Activated CD8-positive, alpha-beta memory T cell treated with anti-CD3 and anti-CD28 coated beads, Interleukin-2, amount 10 ng/mL, durations not matched to agents 7 days and 5 days (primary cell): ENCODE data around the gene TYRP1. TPM values are rescaled to one million over a fixed set of nuclear protein-coding genes. Genes with fewer than 3 reads are reported as not detected.

Experiments used
- ATAC-seq: fragments of 150-1000 bp; cut with Tn5 transposase; one replicate; pipeline ENCODE4 v1.10.0; 2021; ENCODE audit warnings: moderate library complexity
- CTCF ChIA-PET: fragments of 350-600 bp; sonication (Branson Sonifier 250); formaldehyde crosslinking; loops from one replicate; lab custom pipeline; 2021; ENCODE audit warnings: antibody characterized with exemption; lab: Charles Lee
- DNase-seq: peaks from one replicate; pipeline ENCODE4 v3.0.0-alpha.2; 2020
- H3K27ac Mint-ChIP-seq: one replicate; pipeline ENCODE4 v1.8.0; 2021; ENCODE audit warnings: mild to moderate bottlenecking, mixed read lengths
- H3K27me3 Mint-ChIP-seq: one replicate; pipeline ENCODE4 v1.8.0; 2021; ENCODE audit warnings: mixed read lengths
- H3K36me3 Mint-ChIP-seq: one replicate; pipeline ENCODE4 v1.8.0; 2021; ENCODE audit warnings: mild to moderate bottlenecking, mixed read lengths
- H3K4me1 Mint-ChIP-seq: one replicate; pipeline ENCODE4 v1.8.0; 2021; ENCODE audit warnings: mixed read lengths
- H3K4me3 Mint-ChIP-seq: one replicate; pipeline ENCODE4 v1.8.0; 2021; ENCODE audit warnings: mild to moderate bottlenecking, moderate library complexity, mixed read lengths
- H3K9me3 Mint-ChIP-seq: one replicate; pipeline ENCODE4 v1.8.0; 2022; ENCODE audit warnings: low read depth, mixed read lengths
- total RNA-seq, 2 experiments: library from RNA; stranded (reverse); gene quantifications; one replicate each; pipeline ENCODE4 v1.2.3, GENCODE V29; 2021

The TYRP1 gene
- total RNA-seq, 2 experiments from 2014 or later, result not detected

- H3K27ac Mint-ChIP-seq, result no peak overlapping the region
- no peaks in the 10 kb centered on the region for H3K36me3 Mint-ChIP-seq
- CTCF ChIA-PET, result no interaction called here
- ATAC-seq (no peak), DNase-seq (no peak)
- no peaks in the 10 kb centered on the region for H3K4me1 Mint-ChIP-seq
- H3K27me3 Mint-ChIP-seq, result no peaks in the 10 kb centered on the region
- no peak overlapping the region for H3K4me3 Mint-ChIP-seq
- H3K9me3 Mint-ChIP-seq, result peaks cover under 1% of the 10 kb centered on the region
These were observed 9.1 kb downstream of the TYRP1 start for GRCh38 chr9:12702160-12702758.

GRCh38 chr9:12703996-12704395 is 10.8 kb downstream of the TYRP1 start:
- Mint-ChIP-seq H3K27me3 (no peaks in the 10 kb centered on the region), H3K27ac (no peak overlapping the region), H3K4me1 (no peaks in the 10 kb centered on the region), H3K4me3 (no peak overlapping the region), H3K36me3 (no peaks in the 10 kb centered on the region), H3K9me3 (peaks cover 6% of the 10 kb centered on the region)
- CTCF ChIA-PET, result no interaction called here
- ATAC-seq (no peak), DNase-seq (no peak)

GRCh38 chr9:12705738-12706391 is 12.7 kb downstream of the TYRP1 start:
- H3K4me1 Mint-ChIP-seq, result no peaks in the 10 kb centered on the region
- no peaks in the 10 kb centered on the region for H3K36me3 Mint-ChIP-seq
- no peak for ATAC-seq
- no peaks in the 10 kb centered on the region for H3K27me3 Mint-ChIP-seq
- peaks cover 6% of the 10 kb centered on the region for H3K9me3 Mint-ChIP-seq
- CTCF ChIA-PET, result no interaction called here
- H3K27ac Mint-ChIP-seq, result no peak overlapping the region
- DNase-seq, result no peak
- H3K4me3 Mint-ChIP-seq, result no peak overlapping the region

- H3K4me3 Mint-ChIP-seq, result no peak overlapping the region
- CTCF ChIA-PET, result no interaction called here
- no peaks in the 10 kb centered on the region for H3K27me3 Mint-ChIP-seq
- H3K4me1 Mint-ChIP-seq, result no peaks in the 10 kb centered on the region
- no peaks in the 10 kb centered on the region for H3K36me3 Mint-ChIP-seq
- DNase-seq (no peak), ATAC-seq (no peak)
- H3K27ac Mint-ChIP-seq, result no peak overlapping the region
- H3K9me3 Mint-ChIP-seq, result peaks cover 9% of the 10 kb centered on the region
These were observed 15.5 kb downstream of the TYRP1 start for GRCh38 chr9:12708562-12709298.

- no peak for ATAC-seq
These were observed 19.3 kb downstream of the TYRP1 start for GRCh38 chr9:12712532-12712931.

GRCh38 chr9:12715268-12715667 is 22.1 kb downstream of the TYRP1 start:
- Mint-ChIP-seq H3K36me3 (no peaks in the 10 kb centered on the region), H3K27me3 (no peaks in the 10 kb centered on the region), H3K4me3 (no peak overlapping the region), H3K27ac (no peak overlapping the region), H3K4me1 (no peaks in the 10 kb centered on the region), H3K9me3 (peaks cover 4% of the 10 kb centered on the region)
- DNase-seq (no peak), ATAC-seq (no peak)
- CTCF ChIA-PET, result no interaction called here

More at GRCh38 chr9:12712532-12712931, 19.3 kb downstream of the TYRP1 start:
- CTCF ChIA-PET, result no interaction called here
- peaks cover 8% of the 10 kb centered on the region for H3K9me3 Mint-ChIP-seq
- H3K36me3 Mint-ChIP-seq, result no peaks in the 10 kb centered on the region
- no peak overlapping the region for H3K4me3 Mint-ChIP-seq
- H3K27me3 Mint-ChIP-seq, result no peaks in the 10 kb centered on the region
- H3K4me1 Mint-ChIP-seq, result no peaks in the 10 kb centered on the region
- no peak overlapping the region for H3K27ac Mint-ChIP-seq
- DNase-seq, result no peak

GRCh38 chr9:12716823-12717600 is 23.8 kb downstream of the TYRP1 start:
- CTCF ChIA-PET, result no interaction called here
- H3K4me3 Mint-ChIP-seq, result no peak overlapping the region
- no peak for ATAC-seq
- H3K4me1 Mint-ChIP-seq, result no peaks in the 10 kb centered on the region
- H3K27me3 Mint-ChIP-seq, result no peaks in the 10 kb centered on the region
- H3K9me3 Mint-ChIP-seq, result peaks cover 4% of the 10 kb centered on the region
- no peaks in the 10 kb centered on the region for H3K36me3 Mint-ChIP-seq
- DNase-seq, result no peak
- no peak overlapping the region for H3K27ac Mint-ChIP-seq

- peaks cover 4% of the 10 kb centered on the region for H3K9me3 Mint-ChIP-seq
- CTCF ChIA-PET, result no interaction called here
- H3K27me3 Mint-ChIP-seq, result no peaks in the 10 kb centered on the region
- H3K4me1 Mint-ChIP-seq, result no peaks in the 10 kb centered on the region
- DNase-seq (no peak), ATAC-seq (no peak)
- H3K27ac Mint-ChIP-seq, result no peak overlapping the region
- no peak overlapping the region for H3K4me3 Mint-ChIP-seq
- no peaks in the 10 kb centered on the region for H3K36me3 Mint-ChIP-seq
These were observed 24.7 kb downstream of the TYRP1 start for GRCh38 chr9:12717907-12718306.

GRCh38 chr9:12718482-12719026 is 25.4 kb downstream of the TYRP1 start:
- Mint-ChIP-seq H3K9me3 (peaks cover 2% of the 10 kb centered on the region), H3K27ac (no peak overlapping the region)
- CTCF ChIA-PET, result no interaction called here

GRCh38 chr9:12719431-12719830 is 26.2 kb downstream of the TYRP1 start:
- peaks cover 2% of the 10 kb centered on the region for H3K9me3 Mint-ChIP-seq
- no peaks in the 10 kb centered on the region for H3K4me1 Mint-ChIP-seq
- no peak overlapping the region for H3K27ac Mint-ChIP-seq
- H3K27me3 Mint-ChIP-seq, result no peaks in the 10 kb centered on the region
- no peak for ATAC-seq
- H3K4me3 Mint-ChIP-seq, result no peak overlapping the region
- DNase-seq, result no peak
- CTCF ChIA-PET, result no interaction called here
- no peaks in the 10 kb centered on the region for H3K36me3 Mint-ChIP-seq

More at GRCh38 chr9:12718482-12719026, 25.4 kb downstream of the TYRP1 start:
- Mint-ChIP-seq H3K27me3 (no peaks in the 10 kb centered on the region), H3K4me3 (no peak overlapping the region), H3K36me3 (no peaks in the 10 kb centered on the region), H3K4me1 (no peaks in the 10 kb centered on the region)
- DNase-seq (no peak), ATAC-seq (no peak)

GRCh38 chr9:12720551-12720950 is 27.4 kb downstream of the TYRP1 start:
- Mint-ChIP-seq H3K4me3 (no peak overlapping the region), H3K27ac (no peak overlapping the region), H3K36me3 (no peaks in the 10 kb centered on the region), H3K27me3 (no peaks in the 10 kb centered on the region), H3K4me1 (no peaks in the 10 kb centered on the region), H3K9me3 (peaks cover 2% of the 10 kb centered on the region)
- ATAC-seq (no peak), DNase-seq (no peak)
- CTCF ChIA-PET, result no interaction called here

GRCh38 chr9:12722131-12722530 is 28.9 kb downstream of the TYRP1 start:
- no peak overlapping the region for H3K27ac Mint-ChIP-seq
- no peaks in the 10 kb centered on the region for H3K4me1 Mint-ChIP-seq
- CTCF ChIA-PET, result no interaction called here
- no peak for ATAC-seq
- no peak for DNase-seq
- H3K4me3 Mint-ChIP-seq, result no peak overlapping the region
- no peaks in the 10 kb centered on the region for H3K36me3 Mint-ChIP-seq
- no peaks in the 10 kb centered on the region for H3K27me3 Mint-ChIP-seq
- H3K9me3 Mint-ChIP-seq, result peaks cover 2% of the 10 kb centered on the region

- CTCF ChIA-PET, result no interaction called here
- Mint-ChIP-seq H3K27me3 (no peaks in the 10 kb centered on the region), H3K27ac (no peak overlapping the region), H3K36me3 (no peaks in the 10 kb centered on the region), H3K4me3 (no peak overlapping the region), H3K9me3 (peaks cover 2% of the 10 kb centered on the region), H3K4me1 (no peaks in the 10 kb centered on the region)
- ATAC-seq (no peak), DNase-seq (no peak)
These were observed 30.3 kb downstream of the TYRP1 start for GRCh38 chr9:12723409-12724028.
